SU-DHL-6 (cell line): ENCODE data around the gene AP1G2.

Experiments
- H2AFZ ChIP-seq: fragments of 200-600 bp; sonication (generic); 2 replicates; pipeline ENCODE4 v1.6.1; 2014; ENCODE audit warnings: low read depth, mild to moderate bottlenecking, moderate library complexity, mixed read lengths, antibody characterized with exemption, low read length; ENCODE audit not compliant: severe bottlenecking
- H3F3A ChIP-seq: fragments of 200-600 bp; shearing (Covaris generic); 2 replicates; pipeline ENCODE4 v1.6.0; 2016; ENCODE audit warnings: antibody characterized with exemption, mild to moderate bottlenecking; ENCODE audit not compliant: insufficient read depth
- H3K27ac ChIP-seq: fragments of 200-600 bp; sonication (generic); 2 replicates; pipeline ENCODE4 v1.5.1; 2016; ENCODE audit warnings: low read depth, mild to moderate bottlenecking, low read length, moderate library complexity, mixed read lengths
- H3K27me3 ChIP-seq: fragments of 200-600 bp; sonication (generic), shearing (Covaris generic); 2 replicates; pipeline ENCODE4 v1.6.0; 2014; ENCODE audit warnings: mild to moderate bottlenecking, low read length
- H3K36me3 ChIP-seq: fragments of 200-600 bp; sonication (generic); 2 replicates; pipeline ENCODE4 v1.6.1; 2014; ENCODE audit warnings: mild to moderate bottlenecking, low read length, mixed read lengths
- H3K4me2 ChIP-seq: fragments of 300-600, 200-600 bp; shearing (Covaris generic), sonication (generic); 2 replicates; pipeline ENCODE4 v1.6.0; 2014; ENCODE audit warnings: low read length, low read depth, mild to moderate bottlenecking; ENCODE audit not compliant: poor library complexity, severe bottlenecking
- H3K4me3 ChIP-seq: fragments of 200-600 bp; sonication (generic); 2 replicates; pipeline ENCODE4 v1.5.1; 2014; ENCODE audit warnings: antibody characterized with exemption, low read length, mild to moderate bottlenecking, mixed read lengths; ENCODE audit not compliant: insufficient read depth, poor library complexity, severe bottlenecking
- H3K79me2 ChIP-seq: fragments of 200-600 bp; sonication (generic); 2 replicates; pipeline ENCODE4 v1.6.1; 2014; ENCODE audit warnings: mild to moderate bottlenecking, low read length, moderate library complexity; ENCODE audit not compliant: insufficient read depth
- H3K9ac ChIP-seq: fragments of 200-600 bp; sonication (generic); 2 replicates; pipeline ENCODE4 v1.7.0; 2014; ENCODE audit warnings: mild to moderate bottlenecking, low read length
- H3K9me2 ChIP-seq: fragments of 200-600 bp; sonication (generic); replicated peaks from 2 replicates; pipeline ENCODE4 v1.6.1; 2014; ENCODE audit warnings: low read length; ENCODE audit not compliant: insufficient read depth
- H3K9me3 ChIP-seq: fragments of 200-600 bp; sonication (generic); 2 replicates; pipeline ENCODE4 v1.6.1; 2014; ENCODE audit warnings: low read length, mixed read lengths; ENCODE audit not compliant: insufficient read depth
- H4K20me1 ChIP-seq: fragments of 200-600 bp; sonication (generic); 2 replicates; pipeline ENCODE4 v1.6.1; 2014; ENCODE audit warnings: low read depth, mild to moderate bottlenecking, antibody characterized with exemption, low read length, moderate library complexity, mixed read lengths
- EZH2phosphoT487 ChIP-seq: fragments of 200-600 bp; sonication (generic), shearing (Covaris generic); conservative IDR thresholded peaks from 2 replicates; pipeline ENCODE4 v1.6.1; 2018; ENCODE audit warnings: mild to moderate bottlenecking, antibody characterized with exemption, low read length, moderate library complexity, mixed read lengths
- TF ChIP-seq, protein P1 (sequence below): fragments of 200-600 bp; sonication (generic); IDR thresholded peaks from one replicate; pipeline ENCODE4 v1.5.1; 2017; ENCODE audit warnings: antibody characterized with exemption, mild to moderate bottlenecking, low read length, moderate library complexity; ENCODE audit not compliant: insufficient read depth, poor library complexity, severe bottlenecking

Gene AP1G2

DNA sequence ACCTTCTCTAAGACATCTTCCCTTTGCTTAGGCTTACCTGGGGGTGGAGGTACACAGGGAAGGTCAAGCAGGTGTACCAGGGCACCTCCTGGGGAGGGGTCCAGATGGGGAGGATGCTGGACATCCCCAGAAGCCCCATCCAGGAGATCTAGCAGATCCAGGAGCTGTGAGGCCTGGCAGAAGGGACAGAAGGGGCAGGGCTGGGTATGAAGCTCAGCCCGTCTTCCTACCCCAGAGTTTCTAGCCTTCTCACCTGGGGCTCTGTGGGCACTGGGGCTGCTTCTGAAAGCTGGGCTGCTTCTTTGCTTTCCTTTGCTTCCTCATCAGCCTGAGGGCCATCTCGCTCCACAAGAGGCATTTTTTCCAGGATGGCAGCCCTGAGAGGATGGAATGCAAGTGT, 6.3 kb downstream of the AP1G2 start:
- Histone ChIP-seq H3K27me3 (no peaks in the 10 kb centered on the region), H3K9me3 (no peaks in the 10 kb centered on the region), H3K36me3 (no peaks in the 10 kb centered on the region), H3K79me2 (peaks cover 15% of the 10 kb centered on the region; the same call in 1 of the 2 replicates), H3K4me3 (no peak overlapping the region), H3K4me2 (no peak overlapping the region), H4K20me1 (no peaks in the 10 kb centered on the region), H3K9ac (no peak overlapping the region), H3K9me2 (no peaks in the 10 kb centered on the region), H2AFZ (no peak overlapping the region), H3F3A (peaks cover 15% of the 10 kb centered on the region), H3K27ac (no peak overlapping the region)
- TF ChIP-seq, protein P1, sequence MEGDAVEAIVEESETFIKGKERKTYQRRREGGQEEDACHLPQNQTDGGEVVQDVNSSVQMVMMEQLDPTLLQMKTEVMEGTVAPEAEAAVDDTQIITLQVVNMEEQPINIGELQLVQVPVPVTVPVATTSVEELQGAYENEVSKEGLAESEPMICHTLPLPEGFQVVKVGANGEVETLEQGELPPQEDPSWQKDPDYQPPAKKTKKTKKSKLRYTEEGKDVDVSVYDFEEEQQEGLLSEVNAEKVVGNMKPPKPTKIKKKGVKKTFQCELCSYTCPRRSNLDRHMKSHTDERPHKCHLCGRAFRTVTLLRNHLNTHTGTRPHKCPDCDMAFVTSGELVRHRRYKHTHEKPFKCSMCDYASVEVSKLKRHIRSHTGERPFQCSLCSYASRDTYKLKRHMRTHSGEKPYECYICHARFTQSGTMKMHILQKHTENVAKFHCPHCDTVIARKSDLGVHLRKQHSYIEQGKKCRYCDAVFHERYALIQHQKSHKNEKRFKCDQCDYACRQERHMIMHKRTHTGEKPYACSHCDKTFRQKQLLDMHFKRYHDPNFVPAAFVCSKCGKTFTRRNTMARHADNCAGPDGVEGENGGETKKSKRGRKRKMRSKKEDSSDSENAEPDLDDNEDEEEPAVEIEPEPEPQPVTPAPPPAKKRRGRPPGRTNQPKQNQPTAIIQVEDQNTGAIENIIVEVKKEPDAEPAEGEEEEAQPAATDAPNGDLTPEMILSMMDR: no peak
- no peak for TF ChIP-seq EZH2phosphoT487

DNA sequence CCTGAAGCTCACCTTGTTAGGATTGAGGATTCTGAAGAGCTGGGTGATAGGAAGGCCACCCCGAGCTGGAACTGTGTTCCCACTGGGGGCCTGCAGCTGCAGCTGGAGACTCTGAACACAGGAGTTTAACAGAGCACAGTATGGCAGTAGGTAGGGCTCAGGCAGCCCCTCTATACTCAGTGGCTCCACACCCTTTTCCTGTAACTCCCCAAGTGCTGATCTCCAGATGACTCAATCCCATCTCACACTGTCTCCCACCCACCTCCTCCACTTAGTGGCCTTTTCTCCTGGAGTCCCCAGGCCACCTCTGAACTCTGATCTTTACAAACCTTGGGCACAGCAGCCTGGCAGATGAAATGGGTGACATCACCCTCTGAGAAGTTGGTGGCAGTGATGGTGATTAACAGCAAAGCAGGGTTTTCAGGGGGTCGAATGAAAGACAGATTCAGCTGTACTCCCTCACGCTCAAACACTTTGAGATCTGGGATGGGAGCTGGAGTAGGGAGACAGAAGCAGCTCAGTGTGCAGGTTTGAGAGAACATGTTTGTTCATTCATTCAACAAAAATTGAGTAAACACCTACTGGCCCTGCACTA, 7.6 kb downstream of the AP1G2 start:
- H3K4me2 ChIP-seq: no peak overlapping the region
- H2AFZ ChIP-seq: no peak overlapping the region
- H3K79me2 ChIP-seq: peaks cover 10% of the 10 kb centered on the region; the same call in 1 of the 2 replicates
- no peak for TF ChIP-seq EZH2phosphoT487
- TF ChIP-seq, protein P1: no peak
- no peaks in the 10 kb centered on the region for H3K9me3 ChIP-seq
- H3K27ac ChIP-seq: no peak overlapping the region
- no peaks in the 10 kb centered on the region for H4K20me1 ChIP-seq
- H3F3A ChIP-seq: peaks cover 15% of the 10 kb centered on the region
- H3K9ac ChIP-seq: no peak overlapping the region
- H3K9me2 ChIP-seq: no peaks in the 10 kb centered on the region
- H3K36me3 ChIP-seq: no peaks in the 10 kb centered on the region
- H3K4me3 ChIP-seq: no peak overlapping the region
- H3K27me3 ChIP-seq: no peaks in the 10 kb centered on the region

DNA sequence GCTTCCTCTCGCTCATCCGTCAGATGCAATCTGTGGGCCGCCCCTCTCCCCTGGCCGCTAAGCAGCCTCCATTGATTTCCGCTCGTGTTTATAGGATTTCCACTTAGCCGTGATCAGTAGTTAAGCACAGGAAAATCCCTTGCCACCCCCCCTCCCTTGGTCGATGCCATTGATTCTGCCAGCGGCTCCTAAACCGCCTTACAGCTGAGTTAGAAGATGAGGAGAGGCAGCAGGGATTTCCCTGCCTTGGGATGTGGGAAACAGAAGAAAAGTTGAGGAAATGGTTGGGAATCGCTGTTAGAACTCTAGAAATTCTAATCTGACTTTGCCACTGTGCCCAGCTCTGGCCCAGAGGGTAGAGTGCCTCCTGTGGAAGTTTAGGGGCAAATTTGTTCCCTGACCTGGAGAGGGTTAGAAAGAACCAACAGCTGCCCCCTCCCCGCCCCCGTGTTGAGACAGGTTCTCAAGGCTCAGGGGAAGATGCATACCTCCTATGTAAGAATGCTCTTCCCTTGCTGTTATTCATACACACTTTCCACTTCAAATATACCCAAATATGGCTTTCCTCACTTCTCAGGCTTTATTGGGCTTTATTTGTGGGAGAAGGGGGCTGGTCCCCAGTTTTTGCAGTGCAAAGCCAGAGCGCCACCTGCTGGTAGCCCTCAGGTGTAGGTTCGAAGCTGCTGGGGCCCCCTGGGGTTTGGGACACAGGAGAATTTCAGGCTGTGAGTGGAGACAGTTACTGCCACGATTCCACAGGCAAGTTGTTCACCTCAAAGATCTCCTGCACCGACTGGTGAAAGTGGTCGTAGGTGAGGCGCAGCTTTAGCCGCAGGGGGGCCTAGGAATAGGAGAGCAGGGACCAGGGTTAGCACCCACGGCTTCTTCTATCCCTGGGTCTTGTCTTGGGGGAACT, 8.3 kb downstream of the AP1G2 start:
- TF ChIP-seq, protein P1: peak; percentile 98
- no peak for TF ChIP-seq EZH2phosphoT487

More for the DNA sequence above, 8.3 kb downstream of the AP1G2 start:
- H3K79me2 ChIP-seq: peaks cover 10% of the 10 kb centered on the region; the same call in 1 of the 2 replicates
- H3K36me3 ChIP-seq: no peaks in the 10 kb centered on the region
- H3K27me3 ChIP-seq: no peaks in the 10 kb centered on the region
- H3F3A ChIP-seq: peaks cover 15% of the 10 kb centered on the region
- no peak overlapping the region for H3K27ac ChIP-seq
- no peak overlapping the region for H3K9ac ChIP-seq
- H3K9me3 ChIP-seq: no peaks in the 10 kb centered on the region
- no peak overlapping the region for H3K4me3 ChIP-seq
- no peaks in the 10 kb centered on the region for H3K9me2 ChIP-seq
- H3K4me2 ChIP-seq: no peak overlapping the region
- no peak overlapping the region for H2AFZ ChIP-seq
- no peaks in the 10 kb centered on the region for H4K20me1 ChIP-seq
